Esophagus muscularis mucosa (tissue), 4 donors: ENCODE measurements around the gene NUMA1. TPM values are rescaled to one million over a fixed set of nuclear protein-coding genes. Genes with fewer than 3 reads are reported as not detected.

ENCODE experiments used
- DNase-seq: peaks from one replicate; pipeline ENCODE4 v3.0.0-alpha.2; 2017; ENCODE audit errors: extremely low spot score
- H3K27ac ChIP-seq, 4 donors: fragments of 200-600 bp; sonication (generic); replicated peaks in 1 of 4; 1 replicate in 3 of 4; 2 replicates in 1 of 4; pipeline ENCODE4 v1.5.1; 2016 to 2019; ENCODE audit warnings: mild to moderate bottlenecking in 1 of 4
- H3K27me3 ChIP-seq, 4 donors: fragments of 200-600 bp; sonication (generic); one replicate each; pipeline versions ENCODE4 v1.5.1 to v1.6.0; 2016 to 2019
- H3K36me3 ChIP-seq, 4 donors: fragments of 200-600 bp; sonication (generic); one replicate each; pipeline ENCODE4 v1.5.1; 2016 to 2019
- H3K4me1 ChIP-seq, 4 donors: fragments of 200-600 bp; sonication (generic); one replicate each; pipeline ENCODE4 v1.5.1; 2016 to 2019
- H3K4me3 ChIP-seq, 4 donors: fragments of 200-600 bp; sonication (generic); 1 replicate in 2 of 4; 2 replicates in 2 of 4; pipeline ENCODE4 v1.5.1; 2016 to 2019; ENCODE audit warnings: mild to moderate bottlenecking in 4 of 4, moderate library complexity in 1 of 4
- H3K9me3 ChIP-seq, 4 donors: fragments of 200-600 bp; sonication (generic); 1 replicate in 3 of 4; 2 replicates in 1 of 4; pipeline ENCODE4 v1.5.1; 2016 to 2019
- EP300 ChIP-seq: sonication (generic); formaldehyde crosslinking; IDR thresholded peaks from one replicate; pipeline ENCODE4 v1.6.1; 2017; ENCODE audit warnings: antibody characterized with exemption
- POLR2A ChIP-seq: fragments of 450-650 bp; IDR thresholded peaks from one replicate; pipeline ENCODE4 v1.6.1; 2017; ENCODE audit warnings: antibody characterized with exemption, moderate library complexity, mild to moderate bottlenecking, low read depth
- POLR2AphosphoS5 ChIP-seq, 2 donors: sonication (generic); formaldehyde crosslinking; IDR thresholded peaks; one replicate each; pipeline ENCODE4 v1.6.1; 2017; ENCODE audit warnings: antibody characterized with exemption in 2 of 2
- WGBS: methylation state at CpG from one replicate; pipeline ENCODE4 v1.1.5; 2018; 5-methylcytosine and 5-hydroxymethylcytosine counted together
- intact Hi-C: fragments of 100-400 bp; cut with DNase I; formaldehyde crosslinking; loops from one replicate; pipeline ENCODE4 v1.15.1; 2023
- total RNA-seq, 4 donors: library from RNA; depleted of rRNA; stranded (reverse); fragments of >200 nt; gene quantifications; one replicate each; pipeline versions ENCODE4 v1.1.0 to v1.2.1, GENCODE V29; 2016
- TF ChIP-seq, protein P1 (sequence below), 3 experiments: fragments of 200-600 bp in 2 of 3; fragments of 450-650 bp in 1 of 3; sonication (generic) in 2 of 3; IDR thresholded peaks; one replicate each; pipeline ENCODE4 v1.5.1; 2017 to 2019; ENCODE audit warnings: antibody characterized with exemption in 3 of 3, mild to moderate bottlenecking in 2 of 3, moderate library complexity in 1 of 3

The NUMA1 gene
- total RNA-seq, 4 donors from 2014 or later, result 214 to 328 (median 272) TPM

DNA sequence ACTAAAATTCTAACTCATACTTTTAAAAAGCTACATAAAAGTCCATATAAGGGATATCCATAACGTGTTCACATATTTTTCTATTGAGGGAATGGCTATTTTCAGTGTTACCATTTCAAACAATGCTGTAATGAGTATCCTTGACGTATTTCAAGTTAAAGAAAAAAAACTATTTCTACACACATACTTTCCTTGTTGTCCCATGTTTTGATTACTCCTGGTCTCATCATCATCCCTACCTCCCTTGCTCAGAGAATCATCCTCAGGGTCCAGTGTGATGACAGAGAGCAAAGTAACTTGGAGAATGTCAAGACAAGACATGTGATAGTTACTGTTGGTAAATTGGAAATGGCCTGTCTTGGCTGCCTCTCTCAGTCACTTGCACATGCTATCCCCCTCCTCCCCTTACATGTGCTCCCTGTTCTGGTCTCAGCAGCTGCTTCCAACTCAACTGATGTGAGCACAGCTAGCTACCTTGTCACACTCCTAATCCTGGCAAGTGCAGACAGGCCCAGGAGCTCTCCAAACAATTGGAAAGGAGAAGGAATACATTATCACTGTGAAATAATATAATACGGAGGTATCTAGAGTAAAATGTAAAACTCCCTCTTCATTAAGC, 21.8 kb downstream of the NUMA1 start:
- H3K9me3 ChIP-seq, result no peaks in the 10 kb centered on the region
- no peak overlapping the region for H3K27ac ChIP-seq
- peaks cover 0 to 13% (median 4%) of the 10 kb centered on the region in 4 donors for H3K4me1 ChIP-seq
- intact Hi-C loops, result no loop called here
- peaks cover 0 to 22% (median 6%) of the 10 kb centered on the region in 4 donors for H3K36me3 ChIP-seq
- TF ChIP-seq POLR2A (no peak), POLR2AphosphoS5 (IDR thresholded peaks at IDR 0.05) (no peak), EP300 (no peak)
- TF ChIP-seq, protein P1, sequence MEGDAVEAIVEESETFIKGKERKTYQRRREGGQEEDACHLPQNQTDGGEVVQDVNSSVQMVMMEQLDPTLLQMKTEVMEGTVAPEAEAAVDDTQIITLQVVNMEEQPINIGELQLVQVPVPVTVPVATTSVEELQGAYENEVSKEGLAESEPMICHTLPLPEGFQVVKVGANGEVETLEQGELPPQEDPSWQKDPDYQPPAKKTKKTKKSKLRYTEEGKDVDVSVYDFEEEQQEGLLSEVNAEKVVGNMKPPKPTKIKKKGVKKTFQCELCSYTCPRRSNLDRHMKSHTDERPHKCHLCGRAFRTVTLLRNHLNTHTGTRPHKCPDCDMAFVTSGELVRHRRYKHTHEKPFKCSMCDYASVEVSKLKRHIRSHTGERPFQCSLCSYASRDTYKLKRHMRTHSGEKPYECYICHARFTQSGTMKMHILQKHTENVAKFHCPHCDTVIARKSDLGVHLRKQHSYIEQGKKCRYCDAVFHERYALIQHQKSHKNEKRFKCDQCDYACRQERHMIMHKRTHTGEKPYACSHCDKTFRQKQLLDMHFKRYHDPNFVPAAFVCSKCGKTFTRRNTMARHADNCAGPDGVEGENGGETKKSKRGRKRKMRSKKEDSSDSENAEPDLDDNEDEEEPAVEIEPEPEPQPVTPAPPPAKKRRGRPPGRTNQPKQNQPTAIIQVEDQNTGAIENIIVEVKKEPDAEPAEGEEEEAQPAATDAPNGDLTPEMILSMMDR (IDR thresholded peaks at IDR 0.05), result no peak
- 63% methylated on average over 3 of the region's 3 CpGs for WGBS
- no peak for DNase-seq
- no peaks in the 10 kb centered on the region for H3K27me3 ChIP-seq
- H3K4me3 ChIP-seq, result no peak overlapping the region

DNA sequence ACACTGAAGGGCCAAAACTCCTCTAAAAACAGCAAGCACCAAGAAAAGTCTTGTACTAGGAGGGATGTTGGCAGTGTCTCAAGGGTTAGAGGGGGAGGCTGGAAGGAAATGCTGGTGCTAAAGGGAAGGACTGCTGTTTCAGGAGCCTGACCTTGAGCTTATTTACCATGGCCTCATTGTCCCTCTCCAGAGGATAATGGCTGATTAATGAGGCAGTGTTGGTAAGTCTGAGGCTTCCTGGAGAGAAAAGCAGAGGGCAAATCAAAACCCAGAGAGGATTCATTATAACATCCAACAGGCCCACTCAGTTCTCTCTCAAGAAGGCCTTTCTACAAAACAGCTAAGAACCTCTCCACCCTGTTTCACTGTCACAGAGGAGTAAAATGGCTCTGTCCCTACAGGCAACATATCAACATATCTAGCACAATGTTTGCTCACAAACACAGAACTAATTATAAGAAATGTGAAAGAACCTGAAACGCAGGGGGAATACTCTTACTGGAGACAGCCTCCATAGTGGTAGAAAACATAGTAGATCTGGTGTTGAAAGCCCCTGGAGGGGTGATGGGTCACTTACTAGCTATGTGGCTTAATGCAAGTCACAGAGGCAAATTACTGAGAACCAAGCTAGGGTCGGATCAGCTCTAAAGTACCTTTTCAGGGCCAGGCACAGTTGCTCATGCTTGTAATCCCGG, 31.4 kb downstream of the NUMA1 start:
- Histone ChIP-seq H3K27ac (peak overlapping the region; percentile 22 to 55 (median 38)), H3K9me3 (no peaks in the 10 kb centered on the region), H3K4me3 (no peak overlapping the region), H3K4me1 (peaks cover 5 to 34% (median 22%) of the 10 kb centered on the region in 4 donors), H3K36me3 (peaks cover 0 to 6% (median 0%) of the 10 kb centered on the region in 4 donors), H3K27me3 (no peaks in the 10 kb centered on the region)
- intact Hi-C loops, result no loop called here
- 89% methylated on average over 3 of the region's 3 CpGs for WGBS
- TF ChIP-seq, protein P1 (IDR thresholded peaks at IDR 0.05), result no peak
- TF ChIP-seq EP300 (no peak), POLR2AphosphoS5 (IDR thresholded peaks at IDR 0.05) (no peak), POLR2A (no peak)
- no peak for DNase-seq

DNA sequence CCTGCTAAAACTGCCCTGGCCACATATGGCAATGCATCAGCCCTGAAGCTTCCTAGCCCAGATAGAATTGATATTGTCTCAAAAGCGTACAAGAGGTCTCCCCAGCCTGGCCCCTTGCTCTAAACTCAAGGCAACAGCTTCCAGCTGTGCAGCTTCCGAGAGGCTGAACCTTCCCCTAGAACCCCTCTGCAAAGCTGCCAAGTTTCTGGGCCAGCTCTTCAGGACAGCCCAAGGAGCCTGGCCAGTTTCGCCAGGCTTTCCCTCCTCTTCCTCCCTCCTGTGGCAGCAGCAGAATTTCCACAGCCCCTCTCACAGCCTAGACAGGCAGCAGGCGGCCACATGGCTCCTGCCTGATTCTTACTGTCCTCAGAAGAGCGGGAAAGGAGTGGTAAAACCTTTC, 34.5 kb downstream of the NUMA1 start:
- 41% methylated on average over 3 of the region's 5 CpGs for WGBS
- H3K27me3 ChIP-seq, result no peaks in the 10 kb centered on the region
- peaks cover 20 to 58% (median 45%) of the 10 kb centered on the region in 4 donors for H3K4me1 ChIP-seq
- peak overlapping the region in 1 of 4 donors; percentile 2 for H3K27ac ChIP-seq
- no peak for TF ChIP-seq EP300
- no peak for TF ChIP-seq POLR2AphosphoS5 (IDR thresholded peaks at IDR 0.05)
- TF ChIP-seq, protein P1 (IDR thresholded peaks at IDR 0.05), result no peak
- TF ChIP-seq POLR2A, result no peak
- H3K4me3 ChIP-seq, result no peak overlapping the region
- intact Hi-C loops, result no loop called here
- no peak for DNase-seq
- H3K9me3 ChIP-seq, result no peaks in the 10 kb centered on the region
- peaks cover 0 to 6% (median 0%) of the 10 kb centered on the region in 4 donors for H3K36me3 ChIP-seq

DNA sequence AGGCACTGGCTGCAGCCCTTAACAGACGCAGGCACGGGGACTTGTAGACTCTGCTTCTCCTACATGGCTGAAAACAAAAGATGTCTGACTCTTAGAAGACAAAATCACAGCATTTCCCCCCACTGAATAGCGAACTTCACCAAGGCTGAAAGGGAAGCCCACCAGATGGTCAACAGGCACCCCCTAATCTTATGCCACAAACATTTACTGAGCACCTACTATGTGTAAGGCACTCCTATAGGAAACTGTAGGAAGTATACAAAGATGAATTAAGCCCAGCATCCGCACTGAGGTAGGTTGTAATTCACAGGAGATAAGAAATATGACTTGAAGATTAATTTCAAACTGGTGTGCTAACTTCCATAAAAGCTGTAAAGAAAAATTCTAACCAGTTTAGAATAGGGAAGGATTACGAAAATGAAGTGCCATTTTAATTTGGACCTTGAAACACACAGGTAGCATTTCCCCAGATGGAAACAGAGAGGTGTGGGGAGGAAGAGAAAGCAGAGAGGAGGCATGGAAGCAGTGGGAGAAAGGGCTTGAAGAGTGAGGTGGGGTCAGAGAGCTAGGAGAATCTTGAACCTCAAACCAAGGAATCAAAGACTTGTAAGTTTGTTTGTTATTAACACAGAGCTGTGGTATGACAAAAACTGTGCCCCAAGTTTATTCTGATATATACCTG, 38.1 kb downstream of the NUMA1 start:
- Histone ChIP-seq H3K36me3 (peaks cover 0 to 6% (median 0%) of the 10 kb centered on the region in 4 donors), H3K27me3 (no peaks in the 10 kb centered on the region), H3K9me3 (no peaks in the 10 kb centered on the region), H3K4me1 (peaks cover 43 to 71% (median 63%) of the 10 kb centered on the region in 4 donors), H3K27ac (peak overlapping the region; percentile 95 to 97 (median 96)), H3K4me3 (peak overlapping the region; percentile 62 to 78 (median 66))
- no peak for DNase-seq
- WGBS, result 23% methylated on average over 4 of the region's 5 CpGs
- intact Hi-C loops, result no loop called here
- TF ChIP-seq, protein P1 (IDR thresholded peaks at IDR 0.05), result peak in 1 of 3 experiments; percentile 2
- no peak for TF ChIP-seq POLR2AphosphoS5 (IDR thresholded peaks at IDR 0.05)
